GM23338 (cell line): Measurements from ENCODE around the gene SORT1. TPM values are rescaled to one million over a fixed set of nuclear protein-coding genes. Genes with fewer than 3 reads are reported as not detected.
A peak's percentile ranks its signal among the peaks of the same experiment; 100 is the strongest.

Source experiments
- ATAC-seq: fragments of 200-7000 bp; cut with Tn5 transposase; 3 replicates; pipeline ENCODE4 v1.9.1; 2020
- DNase-seq: peaks from one replicate; pipeline ENCODE4 v3.0.0-alpha.2; 2015; ENCODE audit warnings: low spot score
- H2AFZ ChIP-seq: fragments of 200-600 bp; sonication (generic); 2 replicates; pipeline ENCODE4 v1.8.0; 2016; ENCODE audit warnings: antibody characterized with exemption, mild to moderate bottlenecking, moderate library complexity
- H3F3A ChIP-seq: fragments of 200-600 bp; sonication (generic); replicated peaks from 2 replicates; pipeline ENCODE4 v1.8.0; 2017; ENCODE audit warnings: antibody characterized with exemption, mixed run types, low read depth
- H3K27ac ChIP-seq: fragments of 200-600 bp; sonication (generic); 2 replicates; pipeline ENCODE4 v1.6.1; 2016; ENCODE audit warnings: low read depth
- H3K27me3 ChIP-seq: fragments of 200-600 bp; sonication (generic); 2 replicates; pipeline ENCODE4 v1.8.0; 2016; ENCODE audit warnings: mild to moderate bottlenecking, mixed run types, moderate library complexity; ENCODE audit not compliant: insufficient read depth
- H3K36me3 ChIP-seq: fragments of 200-600 bp; sonication (generic); 2 replicates; pipeline ENCODE4 v1.8.0; 2016; ENCODE audit warnings: mild to moderate bottlenecking; ENCODE audit not compliant: insufficient read depth
- H3K4me1 ChIP-seq: fragments of 200-600 bp; sonication (generic); 2 replicates; pipeline ENCODE4 v1.8.0; 2016; ENCODE audit warnings: mild to moderate bottlenecking, moderate library complexity; ENCODE audit not compliant: insufficient read depth
- H3K4me2 ChIP-seq: fragments of 200-600 bp; sonication (generic); 2 replicates; pipeline ENCODE4 v1.7.1; 2017; ENCODE audit warnings: mixed run types
- H3K4me3 ChIP-seq: fragments of 200-600 bp; sonication (generic); 2 replicates; pipeline ENCODE4 v1.6.1; 2016; ENCODE audit warnings: mixed run types
- H3K79me2 ChIP-seq: fragments of 200-600 bp; sonication (generic); replicated peaks from 2 replicates; pipeline ENCODE4 v1.8.0; 2017; ENCODE audit warnings: mild to moderate bottlenecking; ENCODE audit not compliant: insufficient read depth
- H3K9me2 ChIP-seq: fragments of 200-600 bp; sonication (generic); 2 replicates; pipeline ENCODE4 v1.8.0; 2017; ENCODE audit not compliant: insufficient read depth
- H4K20me1 ChIP-seq: fragments of 200-600 bp; sonication (generic); replicated peaks from 2 replicates; pipeline ENCODE4 v1.8.0; 2017; ENCODE audit warnings: mild to moderate bottlenecking; ENCODE audit not compliant: insufficient read depth
- H3K27ac Mint-ChIP-seq: 2 replicates; pipeline ENCODE4 v1.8.0; 2020; ENCODE audit warnings: inconsistent platforms, mild to moderate bottlenecking, moderate library complexity, mixed read lengths
- H3K27me3 Mint-ChIP-seq: 3 replicates; pipeline ENCODE4 v1.8.0; 2022; ENCODE audit warnings: low read depth, mild to moderate bottlenecking, moderate library complexity, mixed read lengths, inconsistent platforms; ENCODE audit not compliant: insufficient read depth, poor library complexity
- H3K36me3 Mint-ChIP-seq: 3 replicates; pipeline ENCODE4 v1.8.0; 2021; ENCODE audit warnings: low read depth, mild to moderate bottlenecking, inconsistent platforms, moderate library complexity, mixed read lengths
- H3K4me1 Mint-ChIP-seq: 3 replicates; pipeline ENCODE4 v1.8.0; 2020; ENCODE audit warnings: mild to moderate bottlenecking, inconsistent platforms, mixed read lengths
- H3K4me3 Mint-ChIP-seq: 3 replicates; pipeline ENCODE4 v1.8.0; 2021; ENCODE audit warnings: moderate library complexity, mild to moderate bottlenecking, inconsistent platforms, mixed read lengths
- H3K9me3 Mint-ChIP-seq: 3 replicates; pipeline ENCODE4 v1.8.0; 2020; ENCODE audit warnings: moderate library complexity, mild to moderate bottlenecking, inconsistent platforms, mixed read lengths
- CREB1 ChIP-seq: fragments of 250-450 bp; sonication (Bioruptor Pico); IDR thresholded peaks from 2 replicates; pipeline ENCODE4 v1.5.0; 2020; ENCODE audit warnings: low read depth, mild to moderate bottlenecking, moderate library complexity
- CTCF ChIP-seq, 2 experiments: fragments of 200-600 bp in 1 of 2; sonication (generic) in 1 of 2; conservative IDR thresholded peaks; 2 replicates each; pipeline versions ENCODE4 v1.5.1 to v1.6.1; 2016 to 2017; ENCODE audit warnings: antibody characterized with exemption in 2 of 2, low read depth in 2 of 2, mild to moderate bottlenecking in 2 of 2, moderate library complexity in 1 of 2
- EZH2 ChIP-seq: fragments of 200-600 bp; sonication (generic); IDR thresholded peaks from one replicate; pipeline ENCODE4 v1.8.0; 2017; ENCODE audit warnings: antibody characterized with exemption, mild to moderate bottlenecking, low read depth; ENCODE audit not compliant: unreplicated experiment
- JUNB ChIP-seq: IDR thresholded peaks from one replicate; pipeline ENCODE4 v1.6.1; 2016; ENCODE audit warnings: antibody characterized with exemption; ENCODE audit not compliant: unreplicated experiment
- NANOG ChIP-seq: IDR thresholded peaks from 2 replicates; pipeline ENCODE4 v1.6.1; 2016; ENCODE audit warnings: antibody characterized with exemption, borderline replicate concordance
- POLR2AphosphoS5 ChIP-seq: IDR thresholded peaks from 2 replicates; pipeline ENCODE4 v1.6.1; 2016; ENCODE audit warnings: antibody characterized with exemption, low read depth
- ZNF114 ChIP-seq: fragments of 250-450 bp; sonication (Bioruptor Pico); IDR thresholded peaks from 2 replicates; pipeline ENCODE4 v1.5.0; 2020; ENCODE audit warnings: mild to moderate bottlenecking, moderate library complexity
- ZNF331 ChIP-seq: fragments of 250-450 bp; sonication (Bioruptor Pico); IDR thresholded peaks from 2 replicates; pipeline ENCODE4 v1.5.0; 2020; ENCODE audit warnings: low read depth, mild to moderate bottlenecking, moderate library complexity
- polyA plus RNA-seq: library from polyadenylated mRNA; unstranded; fragments of >200 nt; fragmentation: Nextera tagmentation; extraction: Ambion mirVana; gene quantifications from 2 replicates; pipeline ENCODE4 v1.2.1, GENCODE V29; 2016
- total RNA-seq: library from RNA; depleted of rRNA; stranded (reverse); fragments of >200 nt; shearing (Covaris generic); gene quantifications from 2 replicates; pipeline ENCODE4 v1.2.3, GENCODE V29; 2014
- TF ChIP-seq, protein P1 (sequence below): IDR thresholded peaks from 2 replicates; pipeline ENCODE4 v1.6.1; 2016; ENCODE audit warnings: antibody characterized with exemption
- TF ChIP-seq, protein P2 (sequence below): IDR thresholded peaks from one replicate; pipeline ENCODE4 v1.6.1; 2018; ENCODE audit warnings: antibody characterized with exemption; ENCODE audit not compliant: unreplicated experiment

The SORT1 gene
- total and polyA plus RNA-seq, 2 experiments from 2014 or later, result 10.9 to 55.4 TPM

- Histone ChIP-seq H3K9me2 (no peaks in the 10 kb centered on the region), H3F3A (no peaks in the 10 kb centered on the region), H3K4me2 (no peak overlapping the region), H3K36me3 (no peaks in the 10 kb centered on the region), H2AFZ (no peak overlapping the region), H3K27me3 (no peaks in the 10 kb centered on the region), H3K79me2 (peaks cover 89% of the 10 kb centered on the region), H4K20me1 (peaks cover 21% of the 10 kb centered on the region), H3K27ac (peak overlapping the region; percentile 34; the same call in 1 of the 2 replicates), H3K4me3 (no peak overlapping the region), H3K4me1 (peaks cover 21% of the 10 kb centered on the region)
- H3K27ac Mint-ChIP-seq, result no peak overlapping the region; the same call in 1 of the 2 replicates
- ATAC-seq, result no peak
- peaks cover 10% of the 10 kb centered on the region for H3K27me3 Mint-ChIP-seq
- no peak overlapping the region for H3K4me3 Mint-ChIP-seq
- H3K4me1 Mint-ChIP-seq, result peaks cover 39% of the 10 kb centered on the region
- no peaks in the 10 kb centered on the region for H3K36me3 Mint-ChIP-seq
- DNase-seq, result no peak
- no peaks in the 10 kb centered on the region for H3K9me3 Mint-ChIP-seq
- TF ChIP-seq EZH2, result no peak
- TF ChIP-seq ZNF114 (CRISPR knock-in tag), result no peak
- TF ChIP-seq NANOG, result no peak
- no peak for TF ChIP-seq CREB1 (CRISPR knock-in tag)
- no peak for TF ChIP-seq POLR2AphosphoS5
- TF ChIP-seq JUNB, result no peak
Measured at GRCh38 chr1:109392788-109393616, 4.7 kb downstream of the SORT1 start.

- Histone ChIP-seq H3K9me2 (no peaks in the 10 kb centered on the region), H3K79me2 (peaks cover 97% of the 10 kb centered on the region), H3K4me2 (no peak overlapping the region), H3K36me3 (no peaks in the 10 kb centered on the region), H2AFZ (no peak overlapping the region), H3K27me3 (no peaks in the 10 kb centered on the region), H3K4me3 (no peak overlapping the region), H3K4me1 (peaks cover 21% of the 10 kb centered on the region), H3K27ac (peak overlapping the region; percentile 34; the same call in 1 of the 2 replicates), H4K20me1 (peaks cover 21% of the 10 kb centered on the region), H3F3A (no peaks in the 10 kb centered on the region)
- Mint-ChIP-seq H3K4me3 (no peak overlapping the region), H3K4me1 (peaks cover 39% of the 10 kb centered on the region), H3K36me3 (no peaks in the 10 kb centered on the region), H3K9me3 (no peaks in the 10 kb centered on the region), H3K27ac (no peak overlapping the region), H3K27me3 (peaks cover 8% of the 10 kb centered on the region)
- peak; percentile 38 for ATAC-seq
- no peak for DNase-seq
- TF ChIP-seq CTCF (conservative IDR thresholded peaks at IDR 0.05; ENCODE audit: low read depth in 2 of 2), result no peak
- no peak for TF ChIP-seq ZNF331
- TF ChIP-seq, protein P1, sequence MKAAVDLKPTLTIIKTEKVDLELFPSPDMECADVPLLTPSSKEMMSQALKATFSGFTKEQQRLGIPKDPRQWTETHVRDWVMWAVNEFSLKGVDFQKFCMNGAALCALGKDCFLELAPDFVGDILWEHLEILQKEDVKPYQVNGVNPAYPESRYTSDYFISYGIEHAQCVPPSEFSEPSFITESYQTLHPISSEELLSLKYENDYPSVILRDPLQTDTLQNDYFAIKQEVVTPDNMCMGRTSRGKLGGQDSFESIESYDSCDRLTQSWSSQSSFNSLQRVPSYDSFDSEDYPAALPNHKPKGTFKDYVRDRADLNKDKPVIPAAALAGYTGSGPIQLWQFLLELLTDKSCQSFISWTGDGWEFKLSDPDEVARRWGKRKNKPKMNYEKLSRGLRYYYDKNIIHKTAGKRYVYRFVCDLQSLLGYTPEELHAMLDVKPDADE, result no peak
- TF ChIP-seq, protein P2, sequence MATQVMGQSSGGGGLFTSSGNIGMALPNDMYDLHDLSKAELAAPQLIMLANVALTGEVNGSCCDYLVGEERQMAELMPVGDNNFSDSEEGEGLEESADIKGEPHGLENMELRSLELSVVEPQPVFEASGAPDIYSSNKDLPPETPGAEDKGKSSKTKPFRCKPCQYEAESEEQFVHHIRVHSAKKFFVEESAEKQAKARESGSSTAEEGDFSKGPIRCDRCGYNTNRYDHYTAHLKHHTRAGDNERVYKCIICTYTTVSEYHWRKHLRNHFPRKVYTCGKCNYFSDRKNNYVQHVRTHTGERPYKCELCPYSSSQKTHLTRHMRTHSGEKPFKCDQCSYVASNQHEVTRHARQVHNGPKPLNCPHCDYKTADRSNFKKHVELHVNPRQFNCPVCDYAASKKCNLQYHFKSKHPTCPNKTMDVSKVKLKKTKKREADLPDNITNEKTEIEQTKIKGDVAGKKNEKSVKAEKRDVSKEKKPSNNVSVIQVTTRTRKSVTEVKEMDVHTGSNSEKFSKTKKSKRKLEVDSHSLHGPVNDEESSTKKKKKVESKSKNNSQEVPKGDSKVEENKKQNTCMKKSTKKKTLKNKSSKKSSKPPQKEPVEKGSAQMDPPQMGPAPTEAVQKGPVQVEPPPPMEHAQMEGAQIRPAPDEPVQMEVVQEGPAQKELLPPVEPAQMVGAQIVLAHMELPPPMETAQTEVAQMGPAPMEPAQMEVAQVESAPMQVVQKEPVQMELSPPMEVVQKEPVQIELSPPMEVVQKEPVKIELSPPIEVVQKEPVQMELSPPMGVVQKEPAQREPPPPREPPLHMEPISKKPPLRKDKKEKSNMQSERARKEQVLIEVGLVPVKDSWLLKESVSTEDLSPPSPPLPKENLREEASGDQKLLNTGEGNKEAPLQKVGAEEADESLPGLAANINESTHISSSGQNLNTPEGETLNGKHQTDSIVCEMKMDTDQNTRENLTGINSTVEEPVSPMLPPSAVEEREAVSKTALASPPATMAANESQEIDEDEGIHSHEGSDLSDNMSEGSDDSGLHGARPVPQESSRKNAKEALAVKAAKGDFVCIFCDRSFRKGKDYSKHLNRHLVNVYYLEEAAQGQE, result no peak
- no peak for TF ChIP-seq CREB1 (CRISPR knock-in tag)
Measured at GRCh38 chr1:109392037-109392787, 5.5 kb downstream of the SORT1 start.
